HepG2 (cell line): ENCODE measurements around the gene LASP1. TPM values are rescaled to one million over a fixed set of nuclear protein-coding genes. Genes with fewer than 3 reads are reported as not detected.

Experiments
- ATAC-seq: fragments of 200-7000 bp; cut with Tn5 transposase; 3 replicates; pipeline ENCODE4 v1.9.1; 2020; ENCODE audit warnings: mild to moderate bottlenecking, moderate library complexity
- BruUV-seq: library from RNA; stranded (reverse); fragments of 400-500 nt; replicated peaks from 2 replicates; lab custom pipeline; 2021; lab: Mats Ljungman, UMichigan
- CTCF ChIA-PET: fragments of 300-600 bp; formaldehyde crosslinking; extraction: SDS; loops from one replicate; lab custom pipeline; 2021; ENCODE audit warnings: low total read pairs, inconsistent platforms, low intra/inter-chr PET ratio; lab: Yijun Ruan, JAX
- POLR2A ChIA-PET: fragments of 350-600 bp; sonication (Branson Sonifier 250); formaldehyde crosslinking; loops from one replicate; lab custom pipeline; 2020; ENCODE audit warnings: antibody characterized with exemption, inconsistent platforms; lab: Yijun Ruan, JAX
- DNase-seq: peaks from one replicate; pipeline ENCODE4 v3.0.0-alpha.2; 2015; ENCODE audit warnings: low spot score
- FAIRE-seq: peaks from 3 replicates; lab custom pipeline; 2011; peaks lifted over from hg19 to GRCh38; lab: Jason Lieb, UNC
- H2AFZ ChIP-seq: one replicate; pipeline ENCODE4 v1.6.1; 2011; ENCODE audit warnings: low read length, inconsistent platforms
- H3K27ac ChIP-seq: fragments of 300-600 bp; 3 replicates; pipeline ENCODE4 v1.8.0; 2011; ENCODE audit warnings: mixed run types, mild to moderate bottlenecking, mixed read lengths, low read length, inconsistent platforms; ENCODE audit not compliant: insufficient read depth; ENCODE audit errors: extremely low read length
- H3K27me3 ChIP-seq, 2 experiments: fragments of 200-600 bp in 1 of 2; 2 replicates in 1 of 2; 3 replicates in 1 of 2; pipeline versions ENCODE4 v1.6.0 to v1.8.0; 2011; ENCODE audit warnings: low read length in 2 of 2, mild to moderate bottlenecking in 2 of 2, moderate library complexity in 2 of 2, inconsistent platforms in 1 of 2; ENCODE audit not compliant: insufficient read depth in 2 of 2, control insufficient read depth in 1 of 2
- H3K36me3 ChIP-seq, 2 experiments: fragments of 200-600 bp in 1 of 2; replicated peaks in 1 of 2; 2 replicates in 1 of 2; 3 replicates in 1 of 2; pipeline versions ENCODE4 v1.5.1 to v1.8.0; 2011; ENCODE audit warnings: low read length in 2 of 2, inconsistent platforms in 1 of 2; ENCODE audit not compliant: insufficient read depth in 2 of 2, control insufficient read depth in 1 of 2
- H3K4me1 ChIP-seq: 2 replicates; pipeline ENCODE4 v1.5.1; 2012; ENCODE audit warnings: low read length, inconsistent platforms; ENCODE audit not compliant: insufficient read depth
- H3K4me2 ChIP-seq: 2 replicates; pipeline ENCODE4 v1.6.0; 2011; ENCODE audit warnings: low read depth, low read length, inconsistent platforms
- H3K4me3 ChIP-seq, 3 experiments: fragments of 200-600 bp in 1 of 3; sonication (generic), shearing (Covaris generic) in 1 of 3; replicated peaks in 1 of 3; 2 replicates each; pipeline ENCODE4 v1.5.1; 2011 to 2016; ENCODE audit warnings: low read length in 3 of 3, inconsistent platforms in 2 of 3, low read depth in 2 of 3, mild to moderate bottlenecking in 2 of 3, control low read depth in 1 of 3, mixed read lengths in 1 of 3; ENCODE audit not compliant: insufficient read depth in 1 of 3
- H3K79me2 ChIP-seq: one replicate; pipeline ENCODE4 v1.6.1; 2011; ENCODE audit warnings: low read length, inconsistent platforms; ENCODE audit not compliant: insufficient read depth
- H3K9ac ChIP-seq: 2 replicates; pipeline ENCODE4 v1.6.0; 2011; ENCODE audit warnings: mild to moderate bottlenecking, low read depth, low read length, inconsistent platforms; ENCODE audit not compliant: insufficient read depth
- H3K9me3 ChIP-seq: 2 replicates; pipeline ENCODE4 v1.5.1; 2012; ENCODE audit warnings: mild to moderate bottlenecking, low read length
- H4K20me1 ChIP-seq: 2 replicates; pipeline ENCODE4 v1.6.0; 2011; ENCODE audit warnings: inconsistent platforms, mild to moderate bottlenecking, low read length, moderate library complexity; ENCODE audit not compliant: insufficient read depth
- ETV5 ChIP-seq: IDR thresholded peaks from 2 replicates; pipeline ENCODE4 v1.6.1; 2018; ENCODE audit warnings: missing biosample characterization, missing genetic modification reagents, inconsistent platforms, borderline replicate concordance
- FOSL2 ChIP-seq: sonication (generic); formaldehyde crosslinking; IDR thresholded peaks from 2 replicates; pipeline ENCODE4 v1.4.0; 2020; ENCODE audit warnings: missing genetic modification reagents
- HIC2 ChIP-seq: sonication (generic); formaldehyde crosslinking; IDR thresholded peaks from 2 replicates; pipeline ENCODE4 v1.9.0; 2022; ENCODE audit warnings: low read depth, missing genetic modification reagents
- HMG20B ChIP-seq: conservative IDR thresholded peaks from 2 replicates; pipeline ENCODE4 v1.6.1; 2016; ENCODE audit warnings: missing genetic modification reagents, missing compliant biosample characterization
- HNRNPL ChIP-seq: fragments of 200-400 bp; formaldehyde crosslinking; IDR thresholded peaks from 2 replicates; pipeline ENCODE4 v1.6.1; 2017; ENCODE audit warnings: mild to moderate bottlenecking, low read depth, low read length
- RBM22 ChIP-seq: fragments of 200-400 bp; formaldehyde crosslinking; optimal IDR thresholded peaks from 2 replicates; pipeline ENCODE3; 2017; ENCODE audit warnings: mild to moderate bottlenecking, low read length, moderate library complexity
- RFX1 ChIP-seq: fragments of 450-650 bp; IDR thresholded peaks from 2 replicates; pipeline ENCODE4 v1.6.1; 2017
- TBX2 ChIP-seq: sonication (generic); formaldehyde crosslinking; IDR thresholded peaks from 2 replicates; pipeline ENCODE4 v1.5.0; 2020; ENCODE audit warnings: missing genetic modification reagents, mild to moderate bottlenecking, borderline replicate concordance
- ZBTB43 ChIP-seq: sonication (generic); formaldehyde crosslinking; conservative IDR thresholded peaks from 2 replicates; pipeline ENCODE4 v1.4.0; 2020; ENCODE audit warnings: missing genetic modification reagents
- ZNF331 ChIP-seq: sonication (generic); formaldehyde crosslinking; IDR thresholded peaks from 2 replicates; pipeline ENCODE4 v1.4.0; 2020; ENCODE audit warnings: missing genetic modification reagents
- ZNF687 ChIP-seq: sonication (generic); formaldehyde crosslinking; IDR thresholded peaks from 2 replicates; pipeline ENCODE4 v1.5.1; 2020; ENCODE audit warnings: mild to moderate bottlenecking, missing genetic modification reagents, moderate library complexity
- ZNF776 ChIP-seq: sonication (generic); formaldehyde crosslinking; IDR thresholded peaks from 2 replicates; pipeline ENCODE4 v1.4.0; 2020; ENCODE audit warnings: mild to moderate bottlenecking, missing genetic modification reagents
- WGBS: methylation state at CpG from one replicate; pipeline ENCODE4 v1.1.6; 2017; ENCODE audit warnings: low lambda C conversion rate; 5-methylcytosine and 5-hydroxymethylcytosine counted together
- in situ Hi-C: cut with HindIII; loops from 2 replicates; pipeline ENCODE4 v1.10.0; 2017; ENCODE audit warnings: low pct_unique_long_range_greater_than_20kb; ENCODE audit not compliant: extremely low pct_ligation_motif_present
- intact Hi-C: fragments of 100-400 bp; cut with micrococcal nuclease; formaldehyde crosslinking; loops from one replicate; pipeline ENCODE4 v1.10.0; 2022; ENCODE audit not compliant: unreplicated experiment
- polyA plus RNA-seq, 8 experiments: library from polyadenylated mRNA; depleted of rRNA in 3 of 8; stranded (reverse) in 7 of 8; unstranded in 1 of 8; fragments of >200 nt; fragmentation: Illumina TruSeq in 4 of 8; extraction: Trizol in 4 of 8; gene quantifications; 2 replicates each; pipeline versions ENCODE4 v1.2.1 to v1.2.3, GENCODE V29; 2011 to 2016; ENCODE audit warnings: low read depth in 4 of 8, missing spikeins in 1 of 8, mixed read lengths in 1 of 8; ENCODE audit not compliant: insufficient read depth in 1 of 8
- total RNA-seq, 5 experiments: library from RNA; depleted of rRNA; stranded (reverse); fragments of >200 nt; fragmentation: Illumina TruSeq; extraction: Trizol; gene quantifications; 2 replicates each; pipeline ENCODE4 v1.2.3, GENCODE V29; 2016; ENCODE audit warnings: low read depth in 1 of 5
- TF ChIP-seq, protein P1 (sequence below): sonication (generic); formaldehyde crosslinking; IDR thresholded peaks from 2 replicates; pipeline ENCODE4 v1.4.0; 2020; ENCODE audit warnings: missing genetic modification reagents, borderline replicate concordance

Gene LASP1
- total and polyA plus RNA-seq, 2 of the 13 experiments (the other 11 are each of a cell fraction or from before 2014, with no cell fraction given), result 70.1 to 97.0 TPM

- H3K27me3 ChIP-seq, result peaks cover 0 to 2% of the 10 kb centered on the region in 2 experiments; a peak in 2 of 5 replicates
- CTCF ChIA-PET, result no interaction called here
- in situ Hi-C loops, result no loop called here
- POLR2A ChIA-PET, result interaction anchor here (1.4 to 7.3 kb wide), 10 partner anchors 8 to 279 kb away, joined by 3 to 175 read pairs (median 4); partner anchors contain the start of genes CWC25, PSMB3 and RPL23
- no peak overlapping the region; a peak in 1 of 6 replicates for H3K4me3 ChIP-seq
- H3K9me3 ChIP-seq, result no peaks in the 10 kb centered on the region
- H3K27ac ChIP-seq, result no peak overlapping the region
- no peak for ATAC-seq
- intact Hi-C loops, result loop anchor here (5.0 kb wide), 2 partner anchors 43 to 278 kb away; partner anchors contain the start of gene PLXDC1
- peaks cover 13 to 31% of the 10 kb centered on the region in 2 experiments for H3K36me3 ChIP-seq
- peaks cover 61% of the 10 kb centered on the region for H4K20me1 ChIP-seq
- peaks cover 76% of the 10 kb centered on the region for H3K79me2 ChIP-seq
- H2AFZ ChIP-seq, result no peak overlapping the region
- WGBS, result 80% methylated on average over 7 of the region's 9 CpGs
- H3K4me2 ChIP-seq, result peak overlapping the region; percentile 87; the same call in 1 of the 2 replicates
- H3K9ac ChIP-seq, result peak overlapping the region; percentile 5; the same call in 1 of the 2 replicates
- no peak for FAIRE-seq
- peaks cover 64% of the 10 kb centered on the region for H3K4me1 ChIP-seq
- DNase-seq, result no peak
- no TSS peak for BruUV-seq
- 0 out of 2 replicates have a peak, but pooled peaks have one; percentile 44 for TF ChIP-seq HNRNPL
- no peak for TF ChIP-seq HMG20B (CRISPR knock-in tag)
- peak; percentile 39; the same call in 1 of the 2 replicates for TF ChIP-seq RFX1
- peak; percentile 51 for TF ChIP-seq ZNF687 (CRISPR knock-in tag)
- no peak for TF ChIP-seq ZNF776 (CRISPR knock-in tag)
- TF ChIP-seq ETV5 (CRISPR knock-in tag), result 0 out of 2 replicates have a peak, but pooled peaks have one; percentile 8
- TF ChIP-seq, protein P1, sequence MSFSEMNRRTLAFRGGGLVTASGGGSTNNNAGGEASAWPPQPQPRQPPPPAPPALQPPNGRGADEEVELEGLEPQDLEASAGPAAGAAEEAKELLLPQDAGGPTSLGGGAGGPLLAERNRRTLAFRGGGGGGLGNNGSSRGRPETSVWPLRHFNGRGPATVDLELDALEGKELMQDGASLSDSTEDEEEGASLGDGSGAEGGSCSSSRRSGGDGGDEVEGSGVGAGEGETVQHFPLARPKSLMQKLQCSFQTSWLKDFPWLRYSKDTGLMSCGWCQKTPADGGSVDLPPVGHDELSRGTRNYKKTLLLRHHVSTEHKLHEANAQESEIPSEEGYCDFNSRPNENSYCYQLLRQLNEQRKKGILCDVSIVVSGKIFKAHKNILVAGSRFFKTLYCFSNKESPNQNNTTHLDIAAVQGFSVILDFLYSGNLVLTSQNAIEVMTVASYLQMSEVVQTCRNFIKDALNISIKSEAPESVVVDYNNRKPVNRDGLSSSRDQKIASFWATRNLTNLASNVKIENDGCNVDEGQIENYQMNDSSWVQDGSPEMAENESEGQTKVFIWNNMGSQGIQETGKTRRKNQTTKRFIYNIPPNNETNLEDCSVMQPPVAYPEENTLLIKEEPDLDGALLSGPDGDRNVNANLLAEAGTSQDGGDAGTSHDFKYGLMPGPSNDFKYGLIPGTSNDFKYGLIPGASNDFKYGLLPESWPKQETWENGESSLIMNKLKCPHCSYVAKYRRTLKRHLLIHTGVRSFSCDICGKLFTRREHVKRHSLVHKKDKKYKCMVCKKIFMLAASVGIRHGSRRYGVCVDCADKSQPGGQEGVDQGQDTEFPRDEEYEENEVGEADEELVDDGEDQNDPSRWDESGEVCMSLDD (CRISPR knock-in tag), result no peak
- TF ChIP-seq FOSL2 (CRISPR knock-in tag), result peak; percentile 42
- TF ChIP-seq TBX2, result peak; percentile 52; the same call in 1 of the 2 replicates
- TF ChIP-seq HIC2 (CRISPR knock-in tag), result peak; percentile 44; the same call in 1 of the 2 replicates
- TF ChIP-seq ZBTB43 (CRISPR knock-in tag), result no peak
- peak; percentile 43 for TF ChIP-seq RBM22
- TF ChIP-seq ZNF331, result no peak
These were observed 4.0 kb downstream of the LASP1 start for GRCh38 chr17:38873640-38874380.
